Measurements from ENCODE around the gene ANO7. TPM values are rescaled to one million over a fixed set of nuclear protein-coding genes. Genes with fewer than 3 reads are reported as not detected.

The ANO7 gene
- total and polyA plus RNA-seq, 7 experiments from 2014 or later = 0.16 to 0.94 (median 0.30) TPM; not detected in 1

Other genes starting within 250 kb of the ANO7 start
- 100 to 1,000 TPM in 1 of 5 experiments, 10 to 100 TPM in 4; 20.3 to 120 (median 56.3) TPM for gene SNED1, start 190.1 kb upstream of the ANO7 start, total RNA-seq
- 1 to 10 TPM; 1.0 to 1.4 TPM for gene SNED1, start 190.1 kb upstream of the ANO7 start, polyA plus RNA-seq
- gene MTERF4, start 86.4 kb upstream of the ANO7 start, total RNA-seq = 100 to 1,000 TPM in 2 of 5 experiments, 10 to 100 TPM in 3; 45.3 to 214 (median 91.8) TPM
- gene MTERF4, start 86.4 kb upstream of the ANO7 start, polyA plus RNA-seq = 10 to 100 TPM; 73.1 to 82.3 TPM
- 100 to 1,000 TPM in 3 of 5 experiments, 10 to 100 TPM in 2; 72.0 to 160 (median 127) TPM for gene PASK, start 39.2 kb upstream of the ANO7 start, total RNA-seq
- gene PASK, start 39.2 kb upstream of the ANO7 start, polyA plus RNA-seq = 10 to 100 TPM; 15.0 to 25.3 TPM
- gene PPP1R7, start 38.2 kb upstream of the ANO7 start, total RNA-seq = 100 to 1,000 TPM in 1 of 5 experiments, 10 to 100 TPM in 4; 39.2 to 105 (median 55.3) TPM
- gene PPP1R7, start 38.2 kb upstream of the ANO7 start, polyA plus RNA-seq = 100 to 1,000 TPM; 110 to 122 TPM
- gene HDLBP, start 127.0 kb downstream of the ANO7 start, total RNA-seq = 100 to 1,000 TPM; 127 to 231 (median 169) TPM
- 10 to 100 TPM; 42.8 to 71.8 TPM for gene HDLBP, start 127.0 kb downstream of the ANO7 start, polyA plus RNA-seq
- gene SEPTIN2, start 127.2 kb downstream of the ANO7 start, total RNA-seq = 100 to 1,000 TPM; 189 to 340 (median 209) TPM
- 100 to 1,000 TPM; 129 to 134 TPM for gene SEPTIN2, start 127.2 kb downstream of the ANO7 start, polyA plus RNA-seq
- gene FARP2, start 167.6 kb downstream of the ANO7 start, total RNA-seq = 10 to 100 TPM; 12.4 to 31.0 (median 22.1) TPM
- 1 to 10 TPM; 6.2 to 7.2 TPM for gene FARP2, start 167.6 kb downstream of the ANO7 start, polyA plus RNA-seq